Neural cell (in vitro differentiated cells): ENCODE measurements around the gene C1orf232. TPM values are rescaled to one million over a fixed set of nuclear protein-coding genes. Genes with fewer than 3 reads are reported as not detected.

Experiments
- H2AFZ ChIP-seq: fragments of 200-600, 300-800 bp; sonication (generic), shearing (Covaris generic); 2 replicates; pipeline ENCODE4 v1.6.0; 2014; ENCODE audit warnings: low read depth, mild to moderate bottlenecking, antibody characterized with exemption, low read length, moderate library complexity
- H3F3A ChIP-seq: fragments of 200-600 bp; shearing (Covaris generic); 2 replicates; pipeline ENCODE4 v1.6.1; 2016; ENCODE audit warnings: mild to moderate bottlenecking, moderate library complexity, mixed read lengths, antibody characterized with exemption, low read length; ENCODE audit not compliant: insufficient read depth, poor library complexity, severe bottlenecking
- H3K27ac ChIP-seq: fragments of 200-600, 300-800 bp; sonication (generic), shearing (Covaris generic); 2 replicates; pipeline ENCODE4 v1.5.1; 2014; ENCODE audit warnings: mild to moderate bottlenecking, low read length, moderate library complexity
- H3K27me3 ChIP-seq: fragments of 300-800, 200-600 bp; sonication (generic), shearing (Covaris generic); 2 replicates; pipeline ENCODE4 v1.6.0; 2014; ENCODE audit warnings: mild to moderate bottlenecking, low read depth, low read length, moderate library complexity; ENCODE audit not compliant: insufficient read depth
- H3K36me3 ChIP-seq: fragments of 300-800, 200-600 bp; sonication (generic), shearing (Covaris generic); 2 replicates; pipeline ENCODE4 v1.5.1; 2014; ENCODE audit warnings: mild to moderate bottlenecking, antibody characterized with exemption, low read length, moderate library complexity; ENCODE audit not compliant: insufficient read depth
- H3K4me2 ChIP-seq: fragments of 300-800, 200-600 bp; sonication (generic), shearing (Covaris generic); 2 replicates; pipeline ENCODE4 v1.6.0; 2014; ENCODE audit warnings: mild to moderate bottlenecking, low read length
- H3K4me3 ChIP-seq: fragments of 300-800, 200-600 bp; sonication (generic), shearing (Covaris generic); 2 replicates; pipeline ENCODE4 v1.5.1; 2014; ENCODE audit warnings: mild to moderate bottlenecking, low read length, moderate library complexity
- H3K79me2 ChIP-seq: fragments of 200-600 bp; shearing (Covaris generic); replicated peaks from 2 replicates; pipeline ENCODE4 v1.6.0; 2014; ENCODE audit warnings: mild to moderate bottlenecking, low read length, moderate library complexity; ENCODE audit not compliant: insufficient read depth
- H3K9ac ChIP-seq: fragments of 300-800, 200-600 bp; sonication (generic), shearing (Covaris generic); 2 replicates; pipeline ENCODE4 v1.6.1; 2016; ENCODE audit warnings: mild to moderate bottlenecking, low read length, mixed read lengths
- H3K9me2 ChIP-seq: fragments of 200-600 bp; shearing (Covaris generic); 2 replicates; pipeline ENCODE4 v1.6.1; 2016; ENCODE audit warnings: mild to moderate bottlenecking, low read length, mixed read lengths; ENCODE audit not compliant: insufficient read depth
- H3K9me3 ChIP-seq: fragments of 200-600, 300-800 bp; sonication (generic), shearing (Covaris generic); 2 replicates; pipeline ENCODE4 v1.6.1; 2016; ENCODE audit warnings: mild to moderate bottlenecking, mixed run types, low read length, moderate library complexity, mixed read lengths
- H4K20me1 ChIP-seq: fragments of 200-600 bp; shearing (Covaris generic); 2 replicates; pipeline ENCODE4 v1.6.1; 2016; ENCODE audit warnings: mild to moderate bottlenecking, mixed run types; ENCODE audit not compliant: insufficient read depth
- CTCF ChIP-seq: fragments of 450-650 bp; IDR thresholded peaks from 2 replicates; pipeline ENCODE4 v1.5.1; 2014; ENCODE audit warnings: antibody characterized with exemption, mild to moderate bottlenecking, moderate library complexity; ENCODE audit not compliant: poor library complexity, severe bottlenecking
- EP300 ChIP-seq: fragments of 450-650 bp; conservative IDR thresholded peaks from 2 replicates; pipeline ENCODE4 v1.6.1; 2014; ENCODE audit warnings: antibody characterized with exemption, mild to moderate bottlenecking, moderate library complexity; ENCODE audit not compliant: poor library complexity, severe bottlenecking
- EZH2 ChIP-seq: fragments of 200-600, 300-800 bp; shearing (Covaris generic), sonication (generic); IDR thresholded peaks from 2 replicates; pipeline ENCODE4 v1.6.1; 2014; ENCODE audit warnings: antibody characterized with exemption, low read length, borderline replicate concordance, mild to moderate bottlenecking; ENCODE audit not compliant: insufficient read depth, poor library complexity, severe bottlenecking
- MXI1 ChIP-seq: fragments of 450-650 bp; conservative IDR thresholded peaks from 2 replicates; pipeline ENCODE4 v1.6.1; 2014; ENCODE audit warnings: antibody characterized with exemption, mild to moderate bottlenecking; ENCODE audit not compliant: poor library complexity, severe bottlenecking
- POLR2AphosphoS5 ChIP-seq: IDR thresholded peaks from 2 replicates; pipeline ENCODE4 v1.6.1; 2012
- RAD21 ChIP-seq: fragments of 450-650 bp; conservative IDR thresholded peaks from 2 replicates; pipeline ENCODE4 v1.6.1; 2014; ENCODE audit warnings: antibody characterized with exemption, mild to moderate bottlenecking, moderate library complexity
- REST ChIP-seq: IDR thresholded peaks from 2 replicates; pipeline ENCODE4 v1.6.1; 2012; ENCODE audit warnings: borderline replicate concordance
- SMC3 ChIP-seq: fragments of 450-650 bp; conservative IDR thresholded peaks from 2 replicates; pipeline ENCODE4 v1.6.1; 2014; ENCODE audit warnings: antibody characterized with exemption, mild to moderate bottlenecking, moderate library complexity; ENCODE audit not compliant: poor library complexity
- TAF1 ChIP-seq: IDR thresholded peaks from 2 replicates; pipeline ENCODE4 v1.6.1; 2012; ENCODE audit warnings: low read depth
- polyA plus RNA-seq: library from polyadenylated mRNA; depleted of rRNA; stranded (reverse); fragments of >200 nt; gene quantifications from 2 replicates; pipeline ENCODE4 v1.2.3, GENCODE V29; 2014

The C1orf232 gene
- polyA plus RNA-seq, 1 donor from 2014 or later: not detected

GRCh38 chr1:26134466-26134865 lies 34.3 kb downstream of the C1orf232 start:
- TF ChIP-seq POLR2AphosphoS5 (no peak), EZH2 (no peak), TAF1 (no peak), RAD21 (no peak), REST (no peak), EP300 (no peak), MXI1 (no peak), SMC3 (no peak), CTCF (no peak)

GRCh38 chr1:26132834-26133167 lies 36.0 kb downstream of the C1orf232 start:
- Histone ChIP-seq H3K27me3 (no peaks in the 10 kb centered on the region), H3K9me2 (no peaks in the 10 kb centered on the region), H3K4me3 (no peak overlapping the region), H3K79me2 (no peaks in the 10 kb centered on the region), H3K9ac (no peak overlapping the region), H3K36me3 (no peaks in the 10 kb centered on the region), H3F3A (no peaks in the 10 kb centered on the region), H2AFZ (no peak overlapping the region), H3K9me3 (no peaks in the 10 kb centered on the region), H3K4me2 (no peak overlapping the region), H4K20me1 (no peaks in the 10 kb centered on the region), H3K27ac (no peak overlapping the region)
- TF ChIP-seq REST (no peak), TAF1 (no peak), EP300 (no peak), RAD21 (no peak), EZH2 (no peak), SMC3 (no peak), POLR2AphosphoS5 (no peak), CTCF (no peak), MXI1 (no peak)

More at GRCh38 chr1:26134466-26134865, 34.3 kb downstream of the C1orf232 start:
- no peaks in the 10 kb centered on the region for H3K36me3 ChIP-seq
- H3K27ac ChIP-seq: no peak overlapping the region
- H2AFZ ChIP-seq: no peak overlapping the region
- H3K79me2 ChIP-seq: no peaks in the 10 kb centered on the region
- no peaks in the 10 kb centered on the region for H3K9me3 ChIP-seq
- no peaks in the 10 kb centered on the region for H4K20me1 ChIP-seq
- no peaks in the 10 kb centered on the region for H3K9me2 ChIP-seq
- H3F3A ChIP-seq: no peaks in the 10 kb centered on the region
- H3K9ac ChIP-seq: no peak overlapping the region
- no peaks in the 10 kb centered on the region for H3K27me3 ChIP-seq
- no peak overlapping the region for H3K4me2 ChIP-seq
- no peak overlapping the region for H3K4me3 ChIP-seq
